Omental fat pad (tissue), 4 donors: ENCODE results near the gene DSCAM. TPM values are rescaled to one million over a fixed set of nuclear protein-coding genes. Genes with fewer than 3 reads are reported as not detected.

Source experiments
- ATAC-seq: fragments of 150-250 bp; one replicate; pipeline ENCODE4 v1.9.1; 2016; ENCODE audit warnings: mild to moderate bottlenecking, moderate library complexity; ENCODE audit not compliant: low FRiP score
- DNase-seq: peaks from one replicate; pipeline ENCODE4 v3.0.0-alpha.2; 2019; ENCODE audit warnings: low spot score
- total RNA-seq, 4 donors: library from RNA; depleted of rRNA; stranded (reverse); fragments of >200 nt; gene quantifications; one replicate each; pipeline ENCODE4 v1.1.0, GENCODE V29; 2016
- TF ChIP-seq, protein P1 (sequence below), 3 donors: fragments of 450-650 bp; IDR thresholded peaks; one replicate each; pipeline ENCODE4 v1.5.1; 2016 to 2017; ENCODE audit warnings: antibody characterized with exemption in 3 of 3, mild to moderate bottlenecking in 3 of 3, moderate library complexity in 2 of 3

The DSCAM gene
- total RNA-seq, 4 donors from 2014 or later = 0.16 TPM; not detected in 3

DNA sequence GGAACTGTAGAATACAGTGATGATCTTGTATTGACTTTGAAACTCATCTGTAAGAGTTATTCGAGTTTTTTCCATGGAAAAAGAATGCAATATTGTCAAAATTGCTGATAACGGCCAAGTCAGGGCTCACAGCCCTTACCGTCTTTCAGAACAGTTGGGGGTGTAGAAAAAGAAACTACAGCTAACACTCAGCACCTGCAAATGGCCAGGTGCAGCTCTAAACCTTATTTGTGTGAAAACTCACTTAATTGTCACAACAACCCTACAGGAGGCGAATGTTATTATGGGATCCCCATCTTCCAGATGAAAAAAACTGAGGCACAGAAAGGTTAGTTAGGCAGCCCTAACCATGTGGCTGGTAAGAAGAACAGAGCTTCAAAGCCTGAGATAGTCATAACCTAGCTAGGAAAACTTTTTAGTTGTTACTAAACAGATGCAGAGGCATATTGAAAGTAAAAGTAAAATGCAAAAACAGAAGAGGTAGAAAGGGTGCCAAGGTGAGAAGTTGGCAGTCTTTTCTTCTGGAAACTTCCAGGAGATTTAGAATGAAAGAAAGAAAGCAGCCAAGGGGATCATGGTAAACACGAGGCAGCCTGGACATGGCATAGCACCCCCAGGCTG, 76.4 kb downstream of the DSCAM start:
- TF ChIP-seq, protein P1, sequence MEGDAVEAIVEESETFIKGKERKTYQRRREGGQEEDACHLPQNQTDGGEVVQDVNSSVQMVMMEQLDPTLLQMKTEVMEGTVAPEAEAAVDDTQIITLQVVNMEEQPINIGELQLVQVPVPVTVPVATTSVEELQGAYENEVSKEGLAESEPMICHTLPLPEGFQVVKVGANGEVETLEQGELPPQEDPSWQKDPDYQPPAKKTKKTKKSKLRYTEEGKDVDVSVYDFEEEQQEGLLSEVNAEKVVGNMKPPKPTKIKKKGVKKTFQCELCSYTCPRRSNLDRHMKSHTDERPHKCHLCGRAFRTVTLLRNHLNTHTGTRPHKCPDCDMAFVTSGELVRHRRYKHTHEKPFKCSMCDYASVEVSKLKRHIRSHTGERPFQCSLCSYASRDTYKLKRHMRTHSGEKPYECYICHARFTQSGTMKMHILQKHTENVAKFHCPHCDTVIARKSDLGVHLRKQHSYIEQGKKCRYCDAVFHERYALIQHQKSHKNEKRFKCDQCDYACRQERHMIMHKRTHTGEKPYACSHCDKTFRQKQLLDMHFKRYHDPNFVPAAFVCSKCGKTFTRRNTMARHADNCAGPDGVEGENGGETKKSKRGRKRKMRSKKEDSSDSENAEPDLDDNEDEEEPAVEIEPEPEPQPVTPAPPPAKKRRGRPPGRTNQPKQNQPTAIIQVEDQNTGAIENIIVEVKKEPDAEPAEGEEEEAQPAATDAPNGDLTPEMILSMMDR (IDR thresholded peaks at IDR 0.05) = no peak
- ATAC-seq = no peak
- DNase-seq = no peak

DNA sequence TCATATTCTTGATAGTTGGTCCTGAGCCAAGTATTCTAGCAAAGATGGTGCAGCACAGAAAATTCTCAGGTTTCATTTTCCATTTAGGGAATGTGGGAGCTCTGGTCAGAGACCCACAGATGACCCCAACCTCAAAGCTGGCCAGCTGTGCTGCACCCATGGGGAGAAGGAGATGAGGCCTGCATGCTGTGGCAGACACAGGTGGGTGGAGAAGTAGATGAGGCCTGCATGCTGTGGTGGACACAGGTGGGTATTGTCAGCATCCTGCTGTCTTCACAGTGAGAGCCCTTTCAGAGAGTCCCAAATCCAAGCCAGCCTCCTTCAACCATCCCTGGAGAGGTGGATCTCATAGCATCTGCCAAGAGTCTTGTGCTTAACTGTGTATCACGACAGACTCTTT, 77.7 kb downstream of the DSCAM start:
- TF ChIP-seq, protein P1 (IDR thresholded peaks at IDR 0.05) = no peak
- DNase-seq = no peak
- no peak for ATAC-seq

DNA sequence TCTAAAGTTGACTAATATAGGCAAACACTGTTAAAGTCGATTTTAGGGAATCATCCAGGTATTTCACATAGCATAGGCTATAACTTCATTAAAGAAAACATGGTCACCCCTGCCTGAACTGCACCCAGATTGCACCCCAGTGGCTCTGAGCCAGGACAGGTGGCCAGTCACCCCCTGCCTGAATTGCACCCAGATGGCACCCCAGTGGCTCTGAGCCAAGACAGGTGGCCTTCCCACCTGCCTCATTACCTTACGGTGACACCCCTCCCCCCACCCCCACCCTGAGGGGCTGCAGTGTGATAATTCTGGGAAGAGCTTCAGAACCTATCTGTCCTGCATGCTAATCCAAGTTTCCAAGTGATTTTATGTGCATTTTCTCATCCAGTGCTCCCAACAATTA, 78.9 kb downstream of the DSCAM start:
- DNase-seq (no peak), ATAC-seq (no peak)
- TF ChIP-seq, protein P1 (IDR thresholded peaks at IDR 0.05) = no peak

DNA sequence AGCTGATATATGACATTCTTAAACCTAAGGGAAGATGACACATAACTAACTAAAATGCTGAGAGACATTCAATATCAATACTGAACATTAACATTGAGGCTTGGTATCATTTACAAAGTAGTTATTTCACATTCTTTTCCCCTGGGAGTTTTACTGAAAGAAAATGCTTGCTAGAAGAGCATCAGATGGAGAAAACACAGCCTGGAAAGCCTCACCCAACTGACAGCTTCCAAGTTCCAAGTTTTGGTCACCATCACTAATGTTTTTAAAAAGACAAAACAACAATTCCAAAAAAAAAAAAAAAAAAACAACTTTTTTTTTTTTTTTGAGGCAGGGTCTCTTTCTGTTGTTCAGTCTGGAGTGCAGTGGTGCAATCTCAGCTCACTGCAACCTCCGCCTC, 80.6 kb downstream of the DSCAM start:
- ATAC-seq (no peak), DNase-seq (no peak)
- TF ChIP-seq, protein P1 (IDR thresholded peaks at IDR 0.05) = no peak

DNA sequence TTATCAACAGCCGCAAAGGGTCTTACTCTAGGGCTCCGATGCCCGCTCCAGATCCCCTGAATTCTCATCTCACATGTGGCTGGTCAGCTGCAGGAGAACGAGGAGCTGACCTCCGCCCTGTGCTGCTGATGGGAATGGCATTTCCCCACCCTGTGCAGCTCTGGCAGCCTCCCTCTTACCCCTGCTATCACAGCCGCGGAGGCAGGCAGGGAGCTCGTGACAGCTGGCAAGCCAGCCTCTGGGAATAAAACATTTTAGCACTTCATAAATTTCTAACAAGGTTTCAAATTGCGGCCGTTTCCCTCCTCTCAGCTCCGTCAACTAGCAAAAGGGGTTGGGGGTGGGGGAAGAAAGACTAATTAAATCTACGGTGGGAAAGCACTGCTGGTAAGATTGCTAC, 81.1 kb downstream of the DSCAM start:
- DNase-seq = no peak
- TF ChIP-seq, protein P1 (IDR thresholded peaks at IDR 0.05) = no peak
- ATAC-seq = no peak

DNA sequence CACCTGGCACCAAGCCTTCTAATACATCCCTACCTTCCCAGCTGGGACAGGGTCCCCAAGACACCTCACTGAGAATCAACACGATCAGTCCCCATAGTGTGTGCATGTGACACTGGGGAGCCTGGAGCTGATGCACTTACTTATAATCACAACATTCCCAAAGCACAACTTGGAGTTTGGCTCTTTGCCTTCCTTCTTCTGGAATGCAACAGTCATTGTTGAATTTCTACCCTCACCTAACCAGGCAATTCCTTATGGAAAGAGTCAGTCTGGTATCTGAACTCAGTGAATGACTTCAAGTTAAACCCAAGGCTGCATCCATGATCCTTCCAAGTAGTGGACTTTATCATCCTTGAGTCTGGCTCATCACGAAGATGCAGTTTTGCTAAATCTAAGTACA, 86.1 kb downstream of the DSCAM start:
- ATAC-seq (no peak), DNase-seq (no peak)
- TF ChIP-seq, protein P1 (IDR thresholded peaks at IDR 0.05) = no peak

DNA sequence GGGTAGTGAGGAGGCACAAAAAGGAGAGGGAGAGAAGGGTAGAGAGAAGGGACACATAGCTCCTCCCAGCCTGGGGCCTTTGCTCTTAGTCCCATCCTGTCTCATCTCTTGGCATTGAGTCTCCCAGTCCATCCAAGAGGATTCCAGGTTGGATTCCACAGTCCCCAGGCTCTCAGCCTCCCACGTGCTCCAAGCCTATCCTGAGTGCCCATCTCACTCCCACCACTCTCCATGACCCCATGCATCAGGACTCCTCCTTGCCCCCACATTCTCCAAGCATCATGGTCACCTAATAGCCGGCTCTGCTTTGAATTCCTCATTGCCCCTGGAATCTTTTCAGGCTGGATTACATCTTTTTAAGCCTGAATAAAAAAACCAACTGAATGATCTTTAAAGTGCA, 87.9 kb downstream of the DSCAM start:
- DNase-seq = no peak
- TF ChIP-seq, protein P1 (IDR thresholded peaks at IDR 0.05) = no peak
- ATAC-seq = no peak
